PC-3 (cell line): ENCODE results near the gene BEGAIN. TPM values are rescaled to one million over a fixed set of nuclear protein-coding genes. Genes with fewer than 3 reads are reported as not detected.

ENCODE experiments used
- ATAC-seq: fragments of 200-7000 bp; cut with Tn5 transposase; 2 replicates; pipeline ENCODE4 v1.9.1; 2020; ENCODE audit warnings: mild to moderate bottlenecking, moderate library complexity
- BruUV-seq: library from RNA; stranded (reverse); fragments of 400-500 nt; replicated peaks from 2 replicates; lab custom pipeline; 2021; lab: Mats Ljungman, UMichigan
- CTCF ChIA-PET: fragments of 300-600 bp; sonication (Branson Sonifier 250); formaldehyde crosslinking; loops from one replicate; lab custom pipeline; 2022; ENCODE audit warnings: antibody characterized with exemption; lab: Charles Lee
- POLR2A ChIA-PET: fragments of 300-600 bp; sonication (Branson Sonifier 250); formaldehyde crosslinking; loops from one replicate; lab custom pipeline; 2022; ENCODE audit warnings: antibody characterized with exemption; ENCODE audit not compliant: unreplicated experiment; lab: Charles Lee
- DNase-seq: peaks from one replicate; pipeline ENCODE4 v3.0.0-alpha.2; 2015
- H2AFZ ChIP-seq: fragments of 300-600 bp; sonication (generic); 2 replicates; pipeline ENCODE4 v1.6.0; 2016; ENCODE audit warnings: antibody characterized with exemption, low read length
- H3F3A ChIP-seq: fragments of 300-600 bp; sonication (generic); one replicate; pipeline ENCODE4 v1.6.0; 2017; ENCODE audit warnings: antibody characterized with exemption, low read length, control low read depth, mild to moderate bottlenecking; ENCODE audit not compliant: unreplicated experiment
- H3K27ac ChIP-seq: fragments of 300-600 bp; sonication (generic); 2 replicates; pipeline ENCODE4 v1.5.1; 2016; ENCODE audit warnings: mild to moderate bottlenecking, low read length
- H3K27me3 ChIP-seq: fragments of 300-600 bp; sonication (generic); 2 replicates; pipeline ENCODE4 v1.6.1; 2016; ENCODE audit warnings: low read length, mixed read lengths
- H3K36me3 ChIP-seq: fragments of 300-600 bp; sonication (generic); 2 replicates; pipeline ENCODE4 v1.6.1; 2016; ENCODE audit warnings: low read depth, mixed run types, low read length, mixed read lengths
- H3K4me1 ChIP-seq: fragments of 300-600 bp; sonication (generic); 2 replicates; pipeline ENCODE4 v1.5.1; 2016; ENCODE audit warnings: low read length; ENCODE audit not compliant: insufficient read depth
- H3K4me2 ChIP-seq: fragments of 300-600 bp; sonication (generic); 2 replicates; pipeline ENCODE4 v1.6.0; 2016; ENCODE audit warnings: low read length
- H3K4me3 ChIP-seq: fragments of 300-600 bp; sonication (generic); 2 replicates; pipeline ENCODE4 v1.5.1; 2016; ENCODE audit warnings: mild to moderate bottlenecking, low read length, mixed read lengths
- H3K79me2 ChIP-seq: fragments of 300-600 bp; sonication (generic); 2 replicates; pipeline ENCODE4 v1.6.1; 2017; ENCODE audit warnings: low read length, mixed read lengths
- H3K9ac ChIP-seq: fragments of 300-600 bp; sonication (generic); 2 replicates; pipeline ENCODE4 v1.6.0; 2016; ENCODE audit warnings: mild to moderate bottlenecking, low read length
- H3K9me2 ChIP-seq: fragments of 300-600 bp; sonication (generic); replicated peaks from 2 replicates; pipeline ENCODE4 v1.6.1; 2016; ENCODE audit warnings: mixed run types, low read length, mixed read lengths
- H3K9me3 ChIP-seq: fragments of 300-600 bp; sonication (generic); 2 replicates; pipeline ENCODE4 v1.6.1; 2016; ENCODE audit warnings: low read length, mixed read lengths
- H4K20me1 ChIP-seq: fragments of 300-600 bp; sonication (generic); 2 replicates; pipeline ENCODE4 v1.6.1; 2016; ENCODE audit warnings: low read length, mixed read lengths
- EZH2 ChIP-seq: fragments of 300-600 bp; sonication (generic); IDR thresholded peaks from one replicate; pipeline ENCODE4 v1.6.1; 2017; ENCODE audit warnings: antibody characterized with exemption, mild to moderate bottlenecking, low read length; ENCODE audit not compliant: unreplicated experiment
- EZH2phosphoT487 ChIP-seq: fragments of 300-600 bp; sonication (generic); IDR thresholded peaks from 2 replicates; pipeline ENCODE4 v1.6.1; 2018; ENCODE audit warnings: mild to moderate bottlenecking, antibody characterized with exemption, low read length, borderline replicate concordance
- intact Hi-C: fragments of 100-400 bp; cut with micrococcal nuclease; formaldehyde crosslinking; loops from 2 replicates; pipeline ENCODE4 v1.9.0; 2023
- total RNA-seq: library from RNA; depleted of rRNA; stranded (reverse); fragments of >200 nt; gene quantifications from 2 replicates; pipeline ENCODE4 v1.2.3, GENCODE V29; 2014
- TF ChIP-seq, protein P1 (sequence below): fragments of 300-600 bp; sonication (generic); conservative IDR thresholded peaks from 2 replicates; pipeline ENCODE4 v1.5.1; 2017; ENCODE audit warnings: antibody characterized with exemption, low read depth, mild to moderate bottlenecking, low read length

BEGAIN gene
- total RNA-seq, 1 experiment from 2014 or later, result 3.8 TPM

DNA sequence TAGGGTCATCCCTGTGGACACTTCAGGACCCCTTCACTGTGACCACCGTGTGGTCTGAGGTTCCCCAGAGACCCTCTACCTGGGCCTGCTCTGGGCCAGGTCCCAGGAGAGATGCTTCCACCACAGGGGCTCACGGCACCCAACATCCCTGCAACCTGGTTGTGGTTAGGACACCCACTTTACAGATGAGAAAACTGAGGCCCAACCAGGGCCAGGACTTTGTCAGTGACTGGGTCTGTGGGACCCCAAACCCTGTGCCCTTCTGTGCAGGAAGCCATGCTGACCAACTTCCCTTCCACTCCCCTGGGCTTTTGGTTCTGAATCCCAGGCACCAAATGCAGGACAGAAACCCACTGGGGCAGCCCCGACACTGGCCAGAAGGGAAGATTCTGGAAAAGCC is 21.6 kb downstream of the BEGAIN start:
- ChIA-PET POLR2A (interaction anchor here (0.5 kb wide), 1 partner anchor 1893 kb away, joined by 5 read pairs; no protein-coding TSS in a partner anchor), CTCF (interaction anchor here (0.6 kb wide), 1 partner anchor 80 kb away, joined by 3 read pairs; no protein-coding TSS in a partner anchor)
- Histone ChIP-seq H3K27ac (no peak overlapping the region), H3K4me1 (no peaks in the 10 kb centered on the region), H3K79me2 (no peaks in the 10 kb centered on the region), H3K4me2 (no peak overlapping the region), H3K4me3 (no peak overlapping the region), H4K20me1 (no peaks in the 10 kb centered on the region), H3K27me3 (peaks cover 25% of the 10 kb centered on the region), H3K9me3 (no peaks in the 10 kb centered on the region), H3K9me2 (no peaks in the 10 kb centered on the region), H3F3A (no peaks in the 10 kb centered on the region), H3K9ac (no peak overlapping the region), H3K36me3 (no peaks in the 10 kb centered on the region), H2AFZ (no peak overlapping the region)
- intact Hi-C loops, result no loop called here
- DNase-seq (no peak), ATAC-seq (no peak)
- TF ChIP-seq, protein P1, sequence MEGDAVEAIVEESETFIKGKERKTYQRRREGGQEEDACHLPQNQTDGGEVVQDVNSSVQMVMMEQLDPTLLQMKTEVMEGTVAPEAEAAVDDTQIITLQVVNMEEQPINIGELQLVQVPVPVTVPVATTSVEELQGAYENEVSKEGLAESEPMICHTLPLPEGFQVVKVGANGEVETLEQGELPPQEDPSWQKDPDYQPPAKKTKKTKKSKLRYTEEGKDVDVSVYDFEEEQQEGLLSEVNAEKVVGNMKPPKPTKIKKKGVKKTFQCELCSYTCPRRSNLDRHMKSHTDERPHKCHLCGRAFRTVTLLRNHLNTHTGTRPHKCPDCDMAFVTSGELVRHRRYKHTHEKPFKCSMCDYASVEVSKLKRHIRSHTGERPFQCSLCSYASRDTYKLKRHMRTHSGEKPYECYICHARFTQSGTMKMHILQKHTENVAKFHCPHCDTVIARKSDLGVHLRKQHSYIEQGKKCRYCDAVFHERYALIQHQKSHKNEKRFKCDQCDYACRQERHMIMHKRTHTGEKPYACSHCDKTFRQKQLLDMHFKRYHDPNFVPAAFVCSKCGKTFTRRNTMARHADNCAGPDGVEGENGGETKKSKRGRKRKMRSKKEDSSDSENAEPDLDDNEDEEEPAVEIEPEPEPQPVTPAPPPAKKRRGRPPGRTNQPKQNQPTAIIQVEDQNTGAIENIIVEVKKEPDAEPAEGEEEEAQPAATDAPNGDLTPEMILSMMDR, result no peak
- no peak for TF ChIP-seq EZH2phosphoT487
- TF ChIP-seq EZH2, result no peak
- no TSS peak for BruUV-seq

DNA sequence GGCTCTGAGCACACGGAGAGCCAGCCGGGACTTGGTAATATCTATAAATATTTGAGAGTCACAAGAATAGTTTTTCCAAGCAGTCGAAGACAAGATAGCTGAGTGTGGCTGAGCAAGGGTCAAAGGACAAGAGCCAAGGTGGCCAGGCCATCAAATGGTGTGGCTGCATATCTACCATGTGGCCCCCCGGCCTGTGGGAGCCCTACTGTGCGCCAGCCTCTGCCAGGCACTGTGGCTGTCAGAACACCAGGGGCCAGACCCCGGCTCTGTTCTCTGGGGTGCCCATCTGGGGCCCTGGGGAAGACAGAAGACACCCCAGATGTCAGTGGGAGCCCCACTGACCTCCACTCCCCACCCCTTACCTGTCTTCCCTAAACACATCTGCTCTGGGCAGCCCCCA is 22.7 kb downstream of the BEGAIN start:
- no peak overlapping the region for H3K9ac ChIP-seq
- no peaks in the 10 kb centered on the region for H3K79me2 ChIP-seq
- H3K9me2 ChIP-seq, result no peaks in the 10 kb centered on the region
- no peaks in the 10 kb centered on the region for H3K4me1 ChIP-seq
- ChIA-PET POLR2A (no interaction called here), CTCF (no interaction called here)
- DNase-seq (no peak), ATAC-seq (no peak)
- intact Hi-C loops, result no loop called here
- no peak overlapping the region for H3K4me3 ChIP-seq
- no TSS peak for BruUV-seq
- no peak overlapping the region for H2AFZ ChIP-seq
- H4K20me1 ChIP-seq, result no peaks in the 10 kb centered on the region
- H3K9me3 ChIP-seq, result no peaks in the 10 kb centered on the region
- no peak overlapping the region for H3K27ac ChIP-seq
- no peaks in the 10 kb centered on the region for H3K36me3 ChIP-seq
- no peaks in the 10 kb centered on the region for H3F3A ChIP-seq
- H3K27me3 ChIP-seq, result peaks cover 21% of the 10 kb centered on the region
- no peak overlapping the region for H3K4me2 ChIP-seq
- TF ChIP-seq, protein P1, result no peak
- no peak for TF ChIP-seq EZH2phosphoT487
- no peak for TF ChIP-seq EZH2

DNA sequence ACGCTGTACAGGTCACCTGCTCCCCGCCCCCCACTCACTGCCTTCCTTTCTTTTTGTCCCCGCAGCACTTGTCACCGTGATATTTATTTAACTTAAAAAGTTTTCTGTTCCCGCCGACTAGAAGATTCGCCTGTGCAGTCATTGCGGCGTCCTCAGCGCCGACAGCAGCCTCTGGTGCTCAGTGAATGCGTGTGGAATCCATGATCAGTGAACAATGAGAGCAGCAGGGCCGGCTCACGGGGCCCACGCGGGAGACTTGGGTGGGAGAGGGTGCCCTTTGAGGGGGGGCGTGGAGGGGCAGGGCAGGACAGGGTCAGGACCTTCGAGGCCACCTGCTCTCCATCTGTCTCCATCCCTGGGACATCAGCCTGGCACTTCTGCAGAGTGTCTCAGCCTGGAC is 24.5 kb downstream of the BEGAIN start:
- BruUV-seq, result no TSS peak
- no peaks in the 10 kb centered on the region for H3K9me3 ChIP-seq
- ATAC-seq (no peak), DNase-seq (no peak)
- TF ChIP-seq EZH2, result no peak
- no peak for TF ChIP-seq EZH2phosphoT487
- TF ChIP-seq, protein P1, result no peak
- H3K27ac ChIP-seq, result no peak overlapping the region
- ChIA-PET CTCF (no interaction called here), POLR2A (no interaction called here)
- H4K20me1 ChIP-seq, result no peaks in the 10 kb centered on the region
- no peaks in the 10 kb centered on the region for H3K9me2 ChIP-seq
- H3K36me3 ChIP-seq, result no peaks in the 10 kb centered on the region
- no peak overlapping the region for H3K4me3 ChIP-seq
- peaks cover 7% of the 10 kb centered on the region for H3K27me3 ChIP-seq
- no peaks in the 10 kb centered on the region for H3K4me1 ChIP-seq
- intact Hi-C loops, result no loop called here
- no peak overlapping the region for H3K4me2 ChIP-seq
- no peak overlapping the region for H3K9ac ChIP-seq
- H3F3A ChIP-seq, result no peaks in the 10 kb centered on the region
- H3K79me2 ChIP-seq, result no peaks in the 10 kb centered on the region
- no peak overlapping the region for H2AFZ ChIP-seq
